ENCODE data around the gene IL5.
"Not testable (repeated sequence)": the region's sequence is repeated elsewhere in the genome, so short reads cannot be mapped to it uniquely, and the experiment has no call there.

IL5 gene

GRCh38 chr5:132528866-132529634, 14.3 kb downstream of the IL5 start:
- DNase-seq: no peak

DNA sequence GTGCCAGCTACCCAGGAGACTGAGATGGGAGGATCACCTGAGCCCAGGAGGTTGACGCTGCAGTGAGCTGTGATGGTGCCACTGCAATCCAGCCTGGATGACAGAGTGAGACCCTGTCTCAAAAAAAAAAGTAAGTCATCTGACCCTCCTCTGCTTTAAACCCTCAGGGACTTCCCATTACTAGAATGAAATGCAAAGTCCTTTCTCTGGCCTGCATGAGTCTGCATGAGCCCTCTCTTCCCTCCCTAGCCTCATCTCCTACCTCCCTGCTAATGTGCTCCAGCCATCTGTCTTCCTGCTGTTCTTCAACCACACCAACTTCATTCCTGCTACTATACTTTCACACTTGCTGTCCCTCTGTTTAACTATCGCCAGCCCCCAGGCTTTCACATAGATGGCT, 15.3 kb downstream of the IL5 start:
- DNase-seq: no peak

DNA sequence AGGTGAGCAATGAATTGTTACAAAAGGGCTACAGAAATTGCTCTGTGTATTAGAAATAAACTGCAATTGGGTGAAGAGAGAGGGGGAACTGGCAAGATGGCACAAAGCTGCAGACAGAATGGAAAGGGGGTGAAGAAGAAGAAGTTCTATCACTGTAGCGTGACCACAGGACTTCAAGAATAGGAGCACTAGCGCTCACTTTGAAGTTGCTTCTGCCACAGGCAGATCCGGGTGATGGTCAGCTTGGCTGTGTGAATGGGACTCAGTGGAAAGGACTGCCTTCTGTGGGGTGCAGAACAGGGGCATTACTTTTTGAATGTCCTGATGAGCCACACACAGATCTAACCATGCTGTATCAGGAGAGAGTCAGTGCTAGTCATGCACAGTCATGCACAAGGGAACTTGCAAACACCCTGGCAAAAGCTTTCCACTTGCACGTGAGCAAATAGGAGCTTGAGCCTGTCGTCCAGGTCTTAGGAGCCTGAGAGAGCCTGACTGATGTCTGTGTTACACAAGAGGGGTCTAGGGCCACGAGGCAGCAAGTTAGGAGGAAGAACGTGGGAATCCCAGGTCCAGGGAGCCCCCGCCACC, 16.3 kb downstream of the IL5 start:
- DNase-seq: no peak

- DNase-seq: peak; percentile 14
These were observed 16.9 kb downstream of the IL5 start for GRCh38 chr5:132526290-132526973.

GRCh38 chr5:132525299-132525724, 18.0 kb downstream of the IL5 start:
- no peak for DNase-seq

GRCh38 chr5:132524877-132525276, 18.4 kb downstream of the IL5 start:
- not testable (repeated sequence) for DNase-seq

GRCh38 chr5:132522067-132522466, 21.3 kb downstream of the IL5 start:
- not testable (repeated sequence) for DNase-seq

DNA sequence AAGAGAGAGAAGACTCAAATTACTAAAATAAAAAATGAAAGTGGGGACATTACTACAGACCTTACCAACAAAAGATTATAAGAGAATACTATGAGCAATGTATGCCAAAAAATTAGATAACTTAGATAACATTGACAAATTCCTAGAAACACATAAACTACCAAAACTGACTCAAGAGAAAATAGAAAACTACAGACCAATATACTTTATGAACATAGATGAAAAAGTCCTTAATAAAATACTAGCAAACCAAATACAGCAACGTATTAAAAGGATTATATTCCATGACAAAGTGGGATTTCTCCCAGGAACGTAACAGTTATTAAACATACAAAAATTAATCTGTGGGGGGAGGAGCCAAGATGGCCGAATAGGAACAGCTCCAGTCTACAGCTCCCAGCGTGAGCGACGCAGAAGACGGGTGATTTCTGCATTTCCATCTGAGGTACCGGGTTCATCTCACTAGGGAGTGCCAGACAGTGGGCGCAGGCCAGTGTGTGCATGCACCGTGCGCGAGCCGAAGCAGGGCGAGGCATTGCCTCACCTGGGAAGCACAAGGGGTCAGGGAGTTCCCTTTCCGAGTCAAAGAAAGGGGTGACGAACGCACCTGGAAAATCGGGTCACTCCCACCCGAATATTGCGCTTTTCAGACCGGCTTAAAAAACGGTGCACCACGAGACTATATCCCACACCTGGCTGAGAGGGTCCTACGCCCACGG, 29.5 kb downstream of the IL5 start:
- DNase-seq: not testable (repeated sequence)

GRCh38 chr5:132510076-132510475, 33.2 kb downstream of the IL5 start:
- no peak for DNase-seq

- no peak for DNase-seq
These were observed 37.1 kb downstream of the IL5 start for GRCh38 chr5:132506094-132506692.

- DNase-seq: no peak
These were observed 37.7 kb downstream of the IL5 start for GRCh38 chr5:132505641-132506040.

- no peak for DNase-seq
These were observed 38.6 kb downstream of the IL5 start for GRCh38 chr5:132504746-132505145.

GRCh38 chr5:132503244-132503643, 40.1 kb downstream of the IL5 start:
- DNase-seq: no peak

- DNase-seq: no peak
These were observed 41.1 kb downstream of the IL5 start for GRCh38 chr5:132501961-132502931.

GRCh38 chr5:132501629-132501956, 41.7 kb downstream of the IL5 start:
- no peak for DNase-seq

GRCh38 chr5:132500931-132501628, 42.2 kb downstream of the IL5 start:
- DNase-seq: no peak

- no peak for DNase-seq
These were observed 42.9 kb downstream of the IL5 start for GRCh38 chr5:132500244-132500930.

DNA sequence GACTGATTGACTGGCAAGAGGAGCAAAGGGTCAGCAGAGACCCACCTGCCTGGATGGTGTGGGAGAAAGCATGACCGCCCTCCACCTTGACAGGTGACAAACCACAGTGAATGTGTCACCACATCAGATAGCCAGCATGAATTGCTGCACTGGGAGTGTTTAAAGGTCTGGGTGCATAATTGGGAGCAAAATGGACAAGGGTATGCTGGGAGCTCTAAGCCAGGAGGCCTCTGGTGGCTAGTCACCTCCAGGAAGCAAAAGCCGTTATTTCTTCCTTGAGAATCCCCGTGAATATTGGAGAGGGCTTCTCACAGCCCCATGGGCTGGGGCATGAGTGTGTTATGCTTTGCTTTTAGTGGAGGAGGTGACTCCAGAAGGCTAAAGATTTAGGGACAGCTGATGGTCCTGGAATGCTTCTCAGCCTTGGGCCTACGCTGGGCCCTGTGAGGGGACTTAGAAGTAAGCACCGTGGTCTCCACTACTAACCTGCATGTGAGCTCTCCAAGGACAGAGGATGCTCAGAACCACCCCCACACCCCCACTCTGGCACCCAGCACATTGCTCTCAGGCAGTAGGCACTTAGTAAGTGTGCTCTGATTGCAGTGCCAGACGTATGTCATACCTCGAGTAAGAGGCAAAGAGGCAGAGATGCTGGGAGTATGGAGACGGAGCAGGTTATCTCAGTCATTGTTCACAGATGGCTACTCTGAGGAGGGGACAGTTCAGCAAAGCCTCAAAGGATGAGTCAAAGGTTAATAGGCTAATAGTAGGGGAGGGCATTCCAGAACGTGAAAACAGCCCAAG, 43.7 kb downstream of the IL5 start:
- no peak for DNase-seq

GRCh38 chr5:132498686-132499271, 44.5 kb downstream of the IL5 start:
- no peak for DNase-seq
